ENCODE results near the gene SYTL3. TPM values are rescaled to one million over a fixed set of nuclear protein-coding genes. Genes with fewer than 3 reads are reported as not detected.
"Not testable (repeated sequence)": the region's sequence is repeated elsewhere in the genome, so short reads cannot be mapped to it uniquely, and the experiment has no call there.

Gene SYTL3
- total and polyA plus RNA-seq, 9 of the 15 experiments (the other 6 are each of a cell fraction or from before 2014, with no cell fraction given): 0.04 to 0.46 (median 0.17) TPM; not detected in 1

DNA sequence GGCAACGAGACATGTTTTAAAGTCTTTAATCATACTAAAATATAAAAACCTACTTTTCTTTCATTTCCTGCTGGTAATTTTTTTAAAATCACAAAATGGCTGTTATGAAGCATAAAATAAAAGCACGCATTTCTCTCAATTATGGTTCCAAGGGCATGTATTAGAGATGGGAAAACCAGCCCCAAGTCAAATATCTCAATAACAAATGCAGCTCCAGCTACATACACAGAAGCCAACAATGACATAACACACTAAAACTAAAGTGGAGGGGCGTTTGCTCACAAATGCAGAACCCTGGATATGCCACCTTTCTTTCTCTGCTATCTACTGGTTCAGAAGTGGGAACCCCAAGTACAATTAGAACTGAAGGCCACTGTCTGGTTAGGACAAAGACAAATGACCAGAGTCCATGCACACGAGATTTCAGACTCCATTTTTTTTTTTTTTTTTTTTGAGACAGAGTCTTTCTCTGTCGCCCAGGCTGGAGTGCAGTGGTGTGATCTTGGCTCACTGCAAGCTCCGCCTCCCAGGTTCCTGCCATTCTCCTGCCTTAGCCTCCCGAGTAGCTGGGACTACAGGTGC lies 141.5 kb downstream of the SYTL3 start:
- BruUV-seq (replicated peaks): no TSS peak
- Histone ChIP-seq H3K9me1 (ENCODE audit: control insufficient read depth, insufficient read depth, low read length) (no peaks in the 10 kb centered on the region), H3K4me3 (no peak overlapping the region), H3K36me3 (ENCODE audit: control insufficient read depth, insufficient read depth, low read length) (peaks cover 44% of the 10 kb centered on the region), H2AFZ (ENCODE audit: low read depth, low read length) (no peak overlapping the region), H3K4me1 (replicated peaks in 1 of 2; ENCODE audit: control insufficient read depth in 2 of 2, insufficient read depth in 2 of 2, low read length in 2 of 2) (no peaks in the 10 kb centered on the region), H3K79me2 (ENCODE audit: control insufficient read depth, insufficient read depth, low read length) (peaks cover 69% of the 10 kb centered on the region), H4K20me1 (replicated peaks; ENCODE audit: control insufficient read depth, insufficient read depth, low read length) (peaks cover 19% of the 10 kb centered on the region), H3K4me2 (ENCODE audit: insufficient read depth, low read length) (no peak overlapping the region), H3K27me3 (ENCODE audit: control insufficient read depth in 2 of 2, insufficient read depth in 2 of 2, low read length in 2 of 2) (no peaks in the 10 kb centered on the region), H3K9ac (ENCODE audit: insufficient read depth in 1 of 2, low read depth in 2 of 2, low read length in 2 of 2) (no peak overlapping the region), H3K27ac (ENCODE audit: extremely low read depth, low read depth, low read length) (no peak overlapping the region), H3K9me3 (replicated peaks; ENCODE audit: control insufficient read depth, insufficient read depth, low read depth, low read length) (no peaks in the 10 kb centered on the region)
- ChIA-PET POLR2A (interaction anchor here (0.7 to 1.4 kb wide), 3 partner anchors 10 to 35 kb away, joined by 3 to 4 read pairs (median 4); no protein-coding TSS in a partner anchor), CTCF (ENCODE audit: low intra/inter-chr PET ratio) (interaction anchor here (1.5 kb wide), 1 partner anchor 181 kb away, joined by 3 read pairs; no protein-coding TSS in a partner anchor)
- FAIRE-seq: no peak
- intact Hi-C loops (cut with micrococcal nuclease): loop anchor here (5.0 kb wide), 1 partner anchor 166 kb away; no protein-coding TSS in a partner anchor
- in situ Hi-C loops (cut with MboI): loop anchor here (5.0 kb wide), 1 partner anchor 181 kb away; no protein-coding TSS in a partner anchor
- 73% methylated on average over 7 of the region's 7 CpGs for WGBS (ENCODE audit: insufficient coverage, low coverage, missing lambda C conversion rate)
- TF ChIP-seq THAP7 (CRISPR knock-in tag; IDR thresholded peaks at IDR 0.05) (no peak), NKRF (IDR thresholded peaks at IDR 0.05; ENCODE audit: borderline replicate concordance) (no peak)
- no peak for DNase-seq (ENCODE audit: extremely low read depth in 1 of 4, low spot score in 3 of 4)
- ATAC-seq: no peak

DNA sequence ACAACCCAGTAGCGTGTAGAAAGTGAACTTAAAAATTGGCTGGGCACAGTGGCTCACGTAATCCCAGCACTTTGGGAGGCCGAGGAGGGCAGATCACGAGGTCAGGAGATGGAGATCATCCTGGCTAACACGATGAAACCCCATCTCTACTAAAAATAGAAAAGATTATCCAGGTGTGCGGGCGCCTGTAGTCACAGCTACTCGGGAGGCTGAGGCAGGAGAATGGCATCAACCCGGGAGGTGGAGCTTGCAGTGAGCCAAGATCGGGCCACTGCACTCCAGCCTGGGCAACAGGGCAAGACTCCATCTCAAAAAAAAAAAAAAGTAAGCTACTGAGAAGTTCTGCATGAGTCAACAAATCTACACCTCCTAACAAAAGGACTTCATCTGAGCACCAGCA lies 142.7 kb downstream of the SYTL3 start:
- not testable (repeated sequence) for H3K9me3 ChIP-seq (replicated peaks; ENCODE audit: control insufficient read depth, insufficient read depth, low read depth, low read length); H3K27me3 ChIP-seq (ENCODE audit: control insufficient read depth in 2 of 2, insufficient read depth in 2 of 2, low read length in 2 of 2); H3K9ac ChIP-seq (ENCODE audit: insufficient read depth in 1 of 2, low read depth in 2 of 2, low read length in 2 of 2); H3K9me1 ChIP-seq (ENCODE audit: control insufficient read depth, insufficient read depth, low read length); H3K4me2 ChIP-seq (ENCODE audit: insufficient read depth, low read length); H3K4me3 ChIP-seq; FAIRE-seq; H2AFZ ChIP-seq (ENCODE audit: low read depth, low read length); DNase-seq (ENCODE audit: extremely low read depth in 1 of 4, low spot score in 3 of 4); H3K4me1 ChIP-seq (replicated peaks in 1 of 2; ENCODE audit: control insufficient read depth in 2 of 2, insufficient read depth in 2 of 2, low read length in 2 of 2); ATAC-seq; H3K27ac ChIP-seq (ENCODE audit: extremely low read depth, low read depth, low read length); BruUV-seq (replicated peaks)
- POLR2A ChIA-PET: interaction anchor here (0.6 to 1.4 kb wide), 4 partner anchors 11 to 715 kb away, joined by 3 to 4 read pairs (median 4); partner anchors contain the start of gene RSPH3
- Histone ChIP-seq H3K79me2 (ENCODE audit: control insufficient read depth, insufficient read depth, low read length) (peaks cover 81% of the 10 kb centered on the region), H3K36me3 (ENCODE audit: control insufficient read depth, insufficient read depth, low read length) (peaks cover 38% of the 10 kb centered on the region), H4K20me1 (replicated peaks; ENCODE audit: control insufficient read depth, insufficient read depth, low read length) (peaks cover 19% of the 10 kb centered on the region)
- intact Hi-C loops (cut with micrococcal nuclease): loop anchor here (2.0 to 5.0 kb wide), 2 partner anchors 74 to 165 kb away; no protein-coding TSS in a partner anchor
- 86% methylated on average over 10 of the region's 10 CpGs for WGBS (ENCODE audit: insufficient coverage, low coverage, missing lambda C conversion rate)
- CTCF ChIA-PET (ENCODE audit: low intra/inter-chr PET ratio): interaction anchor here (0.7 to 3.3 kb wide), 2 partner anchors 179 to 210 kb away, joined by 3 to 36 read pairs; no protein-coding TSS in a partner anchor
- in situ Hi-C loops (cut with MboI): loop anchor here (5.0 kb wide), 1 partner anchor 180 kb away; no protein-coding TSS in a partner anchor

Measured in K562 (cell line).